ENCODE results near the gene CDH11. TPM values are rescaled to one million over a fixed set of nuclear protein-coding genes. Genes with fewer than 3 reads are reported as not detected.

The CDH11 gene
- total and polyA plus RNA-seq, 2 of the 4 experiments (the other 2 are of a cell fraction), result 266 to 601 TPM

DNA sequence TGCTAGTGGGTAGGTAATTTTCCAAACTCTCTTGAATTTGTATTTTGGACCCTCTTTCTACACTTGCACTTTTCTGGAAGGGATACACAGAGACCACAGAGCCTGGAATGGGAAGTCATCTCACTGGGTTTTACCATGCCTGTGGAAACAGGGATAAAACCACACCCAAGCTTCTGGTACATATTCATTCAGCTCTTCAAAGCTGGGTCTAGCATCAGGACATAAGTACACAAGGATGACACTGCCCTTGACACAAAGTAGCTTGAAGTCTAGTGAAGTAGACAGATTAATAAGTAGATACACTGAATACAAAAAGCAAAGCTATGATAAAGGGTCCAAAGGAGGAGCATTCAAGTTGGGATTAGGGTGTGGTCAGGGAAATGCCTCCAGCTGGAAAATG, 118.2 kb downstream of the CDH11 start:
- Histone ChIP-seq H4K5ac (ENCODE audit: low read depth, low read length) (no peak overlapping the region), H3K23ac (ENCODE audit: low read depth, low read length) (no peak overlapping the region), H3K14ac (replicated peaks; ENCODE audit: low read depth, low read length) (no peak overlapping the region), H2BK5ac (ENCODE audit: low read depth, low read length, poor library complexity, severe bottlenecking) (no peak overlapping the region), H3K4me3 (ENCODE audit: insufficient read depth, low read depth, low read length) (no peak overlapping the region), H2BK20ac (ENCODE audit: low read depth, low read length) (no peak overlapping the region), H3K27me3 (ENCODE audit: control insufficient read depth, insufficient read depth, low read length) (no peaks in the 10 kb centered on the region), H2BK120ac (ENCODE audit: low read depth, low read length) (no peak overlapping the region; the same call in 1 of the 2 replicates), H2AK5ac (ENCODE audit: low read depth, low read length) (no peak overlapping the region), H2AFZ (replicated peaks; ENCODE audit: low read length, poor library complexity) (no peak overlapping the region), H3K4me2 (ENCODE audit: low read depth, low read length) (no peak overlapping the region), H3K79me1 (ENCODE audit: low read depth in 1 of 2, low read length in 2 of 2) (peaks cover 30 to 54% of the 10 kb centered on the region in 2 experiments), H2BK15ac (ENCODE audit: low read depth, low read length) (no peak overlapping the region), H4K91ac (ENCODE audit: insufficient read depth, low read depth, low read length) (no peak overlapping the region), H2AK9ac (replicated peaks; ENCODE audit: low read depth, low read length, poor library complexity) (no peak overlapping the region), H3K4ac (ENCODE audit: low read depth, low read length) (no peak overlapping the region), H3K27ac (ENCODE audit: insufficient read depth, low read length) (no peak overlapping the region), H3K36me3 (ENCODE audit: control insufficient read depth, insufficient read depth, low read length) (peaks cover 49% of the 10 kb centered on the region), H3K9me3 (ENCODE audit: control insufficient read depth, insufficient read depth, low read length) (no peaks in the 10 kb centered on the region), H3K4me1 (ENCODE audit: control insufficient read depth, insufficient read depth, low read length) (no peaks in the 10 kb centered on the region), H3K56ac (ENCODE audit: extremely low read depth, insufficient read depth, low read length) (no peak overlapping the region), H3K18ac (ENCODE audit: low read depth, low read length) (no peak overlapping the region), H4K20me1 (ENCODE audit: insufficient read depth, low read length) (peaks cover 9% of the 10 kb centered on the region), H3K9me1 (ENCODE audit: insufficient read depth, low read length) (peaks cover 11% of the 10 kb centered on the region), H3K9ac (ENCODE audit: low read depth, low read length) (no peak overlapping the region), H4K8ac (ENCODE audit: low read depth in 2 of 2, low read length in 2 of 2) (no peak overlapping the region)
- BruUV-seq (replicated peaks), result no TSS peak
- TF ChIP-seq BHLHE40 (IDR thresholded peaks at IDR 0.05; ENCODE audit: low read depth, low read length) (no peak), MAZ (IDR thresholded peaks at IDR 0.05; ENCODE audit: borderline replicate concordance, low read depth, low read length) (no peak), CEBPB (IDR thresholded peaks at IDR 0.05; ENCODE audit: low read depth, low read length) (no peak), MXI1 (IDR thresholded peaks at IDR 0.05; ENCODE audit: borderline replicate concordance, low read depth, low read length) (no peak), RCOR1 (IDR thresholded peaks at IDR 0.05; ENCODE audit: insufficient replicate concordance, low read length) (no peak), CHD1 (IDR thresholded peaks at IDR 0.05; ENCODE audit: low read depth, low read length) (no peak), MAFK (IDR thresholded peaks at IDR 0.05; ENCODE audit: low read depth, low read length) (no peak), NFE2L2 (IDR thresholded peaks at IDR 0.05; ENCODE audit: low read depth, low read length) (no peak), SMC3 (IDR thresholded peaks at IDR 0.05; ENCODE audit: low read depth, low read length) (no peak), RFX5 (IDR thresholded peaks at IDR 0.05; ENCODE audit: low read depth, low read length) (no peak), FOS (IDR thresholded peaks at IDR 0.05; ENCODE audit: low read depth, low read length) (no peak), RAD21 (IDR thresholded peaks at IDR 0.05; ENCODE audit: low read length) (no peak), POLR2A (IDR thresholded peaks at IDR 0.05; ENCODE audit: low read depth, low read length) (no peak)
- TF ChIP-seq, protein P1, sequence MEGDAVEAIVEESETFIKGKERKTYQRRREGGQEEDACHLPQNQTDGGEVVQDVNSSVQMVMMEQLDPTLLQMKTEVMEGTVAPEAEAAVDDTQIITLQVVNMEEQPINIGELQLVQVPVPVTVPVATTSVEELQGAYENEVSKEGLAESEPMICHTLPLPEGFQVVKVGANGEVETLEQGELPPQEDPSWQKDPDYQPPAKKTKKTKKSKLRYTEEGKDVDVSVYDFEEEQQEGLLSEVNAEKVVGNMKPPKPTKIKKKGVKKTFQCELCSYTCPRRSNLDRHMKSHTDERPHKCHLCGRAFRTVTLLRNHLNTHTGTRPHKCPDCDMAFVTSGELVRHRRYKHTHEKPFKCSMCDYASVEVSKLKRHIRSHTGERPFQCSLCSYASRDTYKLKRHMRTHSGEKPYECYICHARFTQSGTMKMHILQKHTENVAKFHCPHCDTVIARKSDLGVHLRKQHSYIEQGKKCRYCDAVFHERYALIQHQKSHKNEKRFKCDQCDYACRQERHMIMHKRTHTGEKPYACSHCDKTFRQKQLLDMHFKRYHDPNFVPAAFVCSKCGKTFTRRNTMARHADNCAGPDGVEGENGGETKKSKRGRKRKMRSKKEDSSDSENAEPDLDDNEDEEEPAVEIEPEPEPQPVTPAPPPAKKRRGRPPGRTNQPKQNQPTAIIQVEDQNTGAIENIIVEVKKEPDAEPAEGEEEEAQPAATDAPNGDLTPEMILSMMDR (conservative IDR thresholded peaks at IDR 0.05; ENCODE audit: low read depth, low read length), result no peak
- TF ChIP-seq, protein P2, sequence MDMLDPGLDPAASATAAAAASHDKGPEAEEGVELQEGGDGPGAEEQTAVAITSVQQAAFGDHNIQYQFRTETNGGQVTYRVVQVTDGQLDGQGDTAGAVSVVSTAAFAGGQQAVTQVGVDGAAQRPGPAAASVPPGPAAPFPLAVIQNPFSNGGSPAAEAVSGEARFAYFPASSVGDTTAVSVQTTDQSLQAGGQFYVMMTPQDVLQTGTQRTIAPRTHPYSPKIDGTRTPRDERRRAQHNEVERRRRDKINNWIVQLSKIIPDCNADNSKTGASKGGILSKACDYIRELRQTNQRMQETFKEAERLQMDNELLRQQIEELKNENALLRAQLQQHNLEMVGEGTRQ (IDR thresholded peaks at IDR 0.05; ENCODE audit: low read depth, low read length), result no peak
- TF ChIP-seq, protein P3, sequence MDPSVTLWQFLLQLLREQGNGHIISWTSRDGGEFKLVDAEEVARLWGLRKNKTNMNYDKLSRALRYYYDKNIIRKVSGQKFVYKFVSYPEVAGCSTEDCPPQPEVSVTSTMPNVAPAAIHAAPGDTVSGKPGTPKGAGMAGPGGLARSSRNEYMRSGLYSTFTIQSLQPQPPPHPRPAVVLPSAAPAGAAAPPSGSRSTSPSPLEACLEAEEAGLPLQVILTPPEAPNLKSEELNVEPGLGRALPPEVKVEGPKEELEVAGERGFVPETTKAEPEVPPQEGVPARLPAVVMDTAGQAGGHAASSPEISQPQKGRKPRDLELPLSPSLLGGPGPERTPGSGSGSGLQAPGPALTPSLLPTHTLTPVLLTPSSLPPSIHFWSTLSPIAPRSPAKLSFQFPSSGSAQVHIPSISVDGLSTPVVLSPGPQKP (IDR thresholded peaks at IDR 0.05; ENCODE audit: borderline replicate concordance, low read depth, low read length), result no peak
- dilution Hi-C loops (cut with HindIII; ENCODE audit: low sequenced_read_pairs, unreplicated experiment) (no loop called here), intact Hi-C loops (cut with micrococcal nuclease) (no loop called here), in situ Hi-C loops (cut with MboI; ENCODE audit: low sequenced_read_pairs) (no loop called here)
- DNase-seq (no peak), ATAC-seq (ENCODE audit: low read depth) (no peak)
- ChIA-PET CTCF (no interaction called here), POLR2A (ENCODE audit: unreplicated experiment) (no interaction called here)
